ENCODE results near the gene IQSEC1.

Gene IQSEC1

DNA sequence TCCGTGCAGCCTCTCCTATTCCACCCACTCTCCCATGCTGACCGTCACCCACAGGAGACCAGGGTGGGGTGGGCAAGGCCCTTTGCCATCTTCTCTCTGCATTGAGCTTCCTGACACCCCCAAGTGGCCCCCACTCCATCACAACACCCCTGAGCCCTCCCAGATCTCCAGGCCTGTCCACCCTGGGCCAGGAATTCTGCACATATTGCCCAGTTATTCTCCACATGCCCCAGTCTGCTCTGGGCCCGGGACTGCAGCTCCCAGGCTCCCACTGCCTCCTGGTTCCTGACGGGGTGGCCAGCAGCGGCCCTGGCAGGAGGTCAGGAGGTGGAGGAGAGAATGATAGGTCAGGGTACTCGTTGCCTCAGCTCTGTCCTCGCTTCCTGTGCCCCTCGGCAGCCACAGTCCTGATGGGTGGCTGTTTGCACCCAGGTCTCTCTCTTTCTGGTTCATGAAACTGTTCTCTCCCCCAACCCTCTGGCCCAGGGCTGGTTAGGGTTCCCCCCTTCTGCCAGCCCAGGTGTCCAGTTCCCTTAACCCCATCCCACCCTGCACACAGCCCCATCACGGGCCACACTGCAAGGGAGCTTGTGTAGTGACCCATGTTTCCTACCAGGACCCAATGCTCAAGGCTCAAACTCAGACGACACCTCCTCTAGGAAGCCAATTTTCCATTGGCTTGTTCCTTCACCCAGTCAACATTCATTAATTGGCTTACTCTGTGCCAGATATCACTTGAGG is 47.3 kb downstream of the IQSEC1 start:
- no peak for FAIRE-seq

DNA sequence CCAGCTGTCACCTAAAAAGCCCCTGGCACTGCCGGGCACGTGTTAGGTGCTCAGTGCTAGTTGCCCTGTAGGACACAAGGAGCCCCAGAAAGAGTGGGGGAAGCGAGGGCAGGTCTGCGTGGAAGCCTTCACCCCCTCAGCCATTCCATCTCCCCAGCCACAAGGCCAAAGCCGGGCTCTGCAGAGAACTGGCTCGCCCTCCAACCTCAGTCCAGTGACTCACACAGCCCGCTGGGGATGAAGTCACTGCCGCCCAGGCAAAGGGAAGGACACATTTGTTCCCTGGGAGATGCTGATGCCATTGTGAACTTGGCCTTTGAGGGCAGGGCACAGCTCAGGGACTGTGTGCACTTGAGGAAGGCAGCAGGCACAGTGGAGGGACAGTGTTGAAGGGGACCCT is 48.1 kb downstream of the IQSEC1 start:
- FAIRE-seq, result no peak

DNA sequence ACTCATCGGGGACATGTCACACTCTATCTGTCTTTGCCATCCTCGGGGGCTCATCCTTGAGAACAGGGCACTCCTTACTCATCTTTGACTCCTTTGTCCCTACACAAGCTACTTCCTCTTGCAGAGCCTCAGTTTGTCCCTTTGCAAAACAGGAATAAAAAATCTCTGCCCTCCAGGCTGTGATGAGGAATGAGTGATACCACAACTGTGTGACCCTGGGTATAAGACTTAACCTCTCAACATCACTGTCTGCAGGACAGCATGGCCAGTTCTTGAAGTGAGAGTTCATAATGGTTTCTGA is 48.5 kb downstream of the IQSEC1 start:
- FAIRE-seq, result no peak

DNA sequence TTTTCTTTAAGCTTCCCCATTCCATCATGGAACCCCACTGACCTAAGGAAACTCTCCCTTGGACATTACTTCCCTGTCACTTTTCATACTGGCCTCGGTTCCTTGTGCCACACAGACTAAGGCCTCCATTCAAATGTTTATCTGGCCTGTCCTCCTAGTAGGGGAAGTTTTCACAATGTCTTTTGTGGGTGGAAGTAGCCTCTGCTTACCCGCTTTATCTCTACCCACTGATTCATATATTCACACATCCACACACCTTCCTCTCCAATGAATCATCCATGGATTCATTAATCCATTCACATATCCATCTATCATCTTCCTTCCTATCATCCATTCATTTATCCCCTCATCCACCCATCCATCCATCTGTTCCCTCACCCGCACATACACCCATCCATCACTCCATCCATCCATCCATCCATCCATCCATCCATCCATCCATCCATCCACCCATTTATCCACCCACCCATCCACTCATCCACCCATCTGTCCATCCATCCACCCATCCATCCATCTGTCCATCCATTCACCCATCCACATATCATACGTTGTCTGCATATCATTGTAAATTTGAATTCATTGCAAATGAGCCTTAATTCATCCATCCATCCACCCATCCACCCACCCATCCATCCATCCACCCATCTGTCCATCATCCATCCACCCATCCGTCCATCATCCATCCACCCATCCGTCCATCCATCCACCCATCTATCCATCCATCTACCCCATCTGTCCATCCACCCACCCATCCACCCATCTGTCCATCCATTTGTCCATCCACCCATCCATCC is 49.1 kb downstream of the IQSEC1 start:
- FAIRE-seq, result no peak

DNA sequence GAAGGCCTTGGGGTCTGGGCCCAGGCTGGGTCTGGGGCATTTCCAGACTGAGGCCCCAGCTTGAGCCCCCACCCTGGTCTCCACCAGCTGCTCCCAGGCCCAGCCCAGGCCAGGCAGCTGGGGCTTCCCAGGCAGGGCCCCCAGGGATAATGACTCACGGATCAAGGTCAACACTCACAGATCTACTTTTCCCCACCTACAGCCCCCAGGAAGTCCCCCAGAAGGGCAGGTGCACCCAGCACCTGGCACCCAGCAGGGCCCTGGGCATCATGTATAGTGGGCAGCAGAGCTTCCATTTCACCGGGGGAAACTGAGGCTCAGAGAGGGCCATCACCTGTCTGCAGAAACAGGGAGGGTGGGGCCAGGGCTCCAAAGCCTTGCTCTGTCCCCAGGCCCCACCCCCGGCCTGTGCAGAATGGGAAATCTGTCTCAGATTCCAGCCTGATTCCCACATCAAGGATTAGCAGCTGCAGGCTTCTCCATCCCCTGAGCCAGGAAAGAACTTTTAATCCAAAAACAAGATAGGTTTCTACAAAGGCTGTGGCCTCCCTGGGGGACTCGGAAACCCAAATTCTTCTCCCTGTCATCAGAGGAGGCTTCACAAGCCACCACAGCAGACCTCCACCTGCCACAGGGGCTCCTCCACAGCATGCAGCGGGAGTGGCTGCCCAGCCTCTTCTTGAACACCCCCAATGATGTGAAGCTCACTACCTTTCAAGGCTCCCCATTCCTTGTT is 49.8 kb downstream of the IQSEC1 start:
- FAIRE-seq, result no peak

DNA sequence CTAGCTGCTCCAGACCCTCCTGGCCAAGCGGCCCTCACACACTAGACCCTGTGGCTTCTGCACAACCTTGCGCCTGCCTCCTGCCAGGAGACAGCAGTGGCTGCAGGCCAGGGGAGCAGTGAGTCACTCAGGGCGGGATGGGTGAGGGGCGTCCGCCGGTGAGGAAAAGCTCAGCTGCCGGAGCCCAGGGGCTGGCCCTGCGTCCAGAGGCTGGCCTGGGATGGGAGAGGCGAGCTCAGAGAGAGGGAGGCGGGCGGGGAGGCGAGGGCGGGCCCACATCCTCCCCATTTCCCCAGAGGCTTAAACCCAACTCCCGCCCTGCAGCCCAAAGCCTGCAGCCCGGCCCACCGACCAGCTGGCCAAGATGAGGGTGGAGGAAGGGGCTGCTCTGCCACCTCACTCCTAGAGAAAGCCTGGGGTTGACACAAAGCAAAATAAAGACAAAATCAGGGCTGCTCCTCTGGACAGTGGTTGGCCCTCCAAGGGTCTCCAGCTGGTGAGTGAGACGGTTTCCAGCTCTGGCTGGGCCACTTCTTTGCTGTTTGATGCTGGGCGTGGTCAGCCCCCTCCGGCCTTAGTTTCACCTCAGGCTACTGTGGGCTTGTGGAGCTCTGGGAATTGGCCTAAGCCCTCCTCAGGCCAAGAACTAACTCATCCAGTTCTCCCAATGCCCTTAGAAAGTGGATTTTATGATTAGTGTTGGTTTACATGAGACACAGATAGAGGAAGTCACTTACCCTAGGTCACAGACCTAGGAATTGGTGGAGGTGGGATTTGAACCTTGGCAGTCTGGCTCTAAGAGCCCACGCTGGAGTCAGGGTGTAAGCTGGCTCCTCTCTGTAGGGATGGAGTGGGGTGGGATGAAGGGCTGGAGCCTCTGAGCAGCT is 50.6 kb downstream of the IQSEC1 start:
- FAIRE-seq, result no peak

DNA sequence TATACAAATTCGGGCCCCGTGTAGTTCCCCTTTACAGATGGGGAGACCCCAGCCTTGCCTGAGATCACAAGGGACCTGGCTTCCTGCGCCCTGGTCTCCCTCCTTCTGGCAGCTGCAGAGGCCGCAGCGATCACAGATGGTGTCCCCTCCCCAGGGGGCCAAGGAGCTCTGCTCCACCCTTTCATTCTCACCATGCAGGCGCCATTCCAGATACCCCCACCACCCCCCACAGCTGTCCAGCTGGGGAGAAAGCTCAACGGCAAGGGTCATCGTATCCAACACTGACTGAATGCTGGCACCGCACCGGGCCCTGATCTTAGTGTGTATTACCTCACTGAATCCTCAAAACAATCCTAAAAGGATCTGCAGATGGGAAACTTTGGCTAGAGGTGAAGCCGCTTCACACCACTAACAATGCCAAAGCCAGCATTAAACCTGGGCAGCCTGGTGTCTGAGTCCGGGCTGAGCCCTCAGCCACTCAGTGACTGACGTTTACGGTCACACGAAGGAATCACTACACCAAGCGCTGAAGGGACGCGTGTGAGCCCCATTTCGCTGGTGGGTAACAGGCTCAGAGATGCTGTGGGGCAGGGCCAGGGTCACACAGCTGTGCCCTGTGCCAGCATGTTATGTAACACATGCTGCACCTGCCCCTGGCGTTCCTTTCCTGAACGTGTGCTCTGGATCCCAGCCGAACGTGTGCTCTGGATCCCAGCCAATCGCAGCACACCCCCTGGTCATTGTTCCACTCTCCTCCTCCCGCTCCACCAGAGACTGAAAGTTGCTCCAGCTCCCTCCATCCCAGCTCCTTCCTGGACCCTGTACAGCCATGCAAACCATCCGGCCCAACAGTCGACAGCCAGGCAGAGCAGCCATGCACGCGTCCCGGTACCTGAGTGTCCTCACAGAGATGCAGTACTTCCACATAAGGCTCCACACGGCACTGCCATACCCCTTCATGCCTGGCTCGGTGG is 51.8 kb downstream of the IQSEC1 start:
- FAIRE-seq, result no peak

DNA sequence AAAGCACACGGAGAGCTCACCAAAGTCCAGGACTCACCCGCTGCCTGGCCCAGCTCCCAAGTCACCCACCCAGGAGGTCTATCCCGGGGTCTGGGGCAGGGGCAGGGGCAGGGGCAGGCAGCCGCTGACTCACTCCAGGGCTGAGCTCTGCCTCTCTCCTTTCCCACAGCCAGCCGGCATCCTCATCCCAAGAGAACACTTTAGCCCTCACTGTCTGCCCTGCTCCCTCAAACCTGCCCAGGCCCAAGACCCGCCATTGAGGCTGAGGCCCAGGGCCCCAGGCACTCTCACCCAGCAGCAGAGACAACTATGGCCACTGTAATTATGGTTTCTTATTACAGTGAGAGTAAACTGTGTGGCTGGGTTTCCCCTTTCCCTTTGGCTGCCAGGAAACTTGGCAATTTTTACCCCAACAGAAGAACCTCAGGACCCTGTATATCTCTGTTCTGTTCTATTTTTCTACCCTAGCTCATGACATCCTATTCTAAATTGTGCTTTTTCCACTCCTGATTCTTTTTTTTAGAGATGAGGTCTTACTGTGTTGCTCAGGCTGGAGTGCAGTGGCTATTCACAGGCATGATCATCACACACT is 53.0 kb downstream of the IQSEC1 start:
- FAIRE-seq, result no peak

DNA sequence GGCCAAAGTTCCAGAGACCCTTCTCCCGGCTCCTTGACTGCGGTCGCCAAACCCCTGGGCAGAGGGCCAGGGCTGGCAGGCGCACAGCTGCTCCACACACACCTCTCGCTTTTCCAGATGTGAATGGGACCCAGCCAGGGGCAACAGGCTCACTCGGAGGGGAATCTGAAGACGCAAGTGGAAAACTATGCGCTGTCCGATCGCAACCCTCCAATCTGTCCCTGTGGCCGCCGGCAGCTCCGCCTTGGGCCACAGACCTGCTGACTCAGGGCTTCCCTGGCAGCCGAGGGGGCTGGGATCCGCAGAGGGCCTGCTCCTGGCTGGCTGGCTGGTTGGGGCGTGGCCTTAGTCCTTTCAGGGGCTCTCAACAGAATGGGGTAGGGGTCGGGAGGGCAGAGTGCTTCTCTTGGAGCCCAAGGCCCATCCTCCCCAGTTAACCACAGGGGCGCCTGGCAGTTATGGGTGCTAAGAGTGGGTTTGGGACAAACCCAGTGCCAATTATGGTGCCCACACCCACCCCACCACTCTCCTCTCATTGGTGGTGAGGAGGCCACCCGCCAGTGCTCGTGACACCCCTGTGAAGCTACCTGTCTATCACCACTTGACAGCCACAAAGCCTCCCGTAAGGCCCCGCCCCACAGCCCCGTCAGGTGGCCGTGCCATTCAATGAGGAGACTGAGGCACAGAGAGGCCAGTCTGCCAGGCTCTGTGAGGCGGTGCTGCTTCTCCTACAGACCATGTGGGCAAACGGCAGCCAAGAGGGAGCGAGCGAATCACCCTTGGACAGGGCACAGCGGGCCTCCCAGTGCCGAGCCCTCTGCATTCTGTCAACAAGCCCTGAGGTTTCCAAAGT is 53.8 kb downstream of the IQSEC1 start:
- no peak for FAIRE-seq

DNA sequence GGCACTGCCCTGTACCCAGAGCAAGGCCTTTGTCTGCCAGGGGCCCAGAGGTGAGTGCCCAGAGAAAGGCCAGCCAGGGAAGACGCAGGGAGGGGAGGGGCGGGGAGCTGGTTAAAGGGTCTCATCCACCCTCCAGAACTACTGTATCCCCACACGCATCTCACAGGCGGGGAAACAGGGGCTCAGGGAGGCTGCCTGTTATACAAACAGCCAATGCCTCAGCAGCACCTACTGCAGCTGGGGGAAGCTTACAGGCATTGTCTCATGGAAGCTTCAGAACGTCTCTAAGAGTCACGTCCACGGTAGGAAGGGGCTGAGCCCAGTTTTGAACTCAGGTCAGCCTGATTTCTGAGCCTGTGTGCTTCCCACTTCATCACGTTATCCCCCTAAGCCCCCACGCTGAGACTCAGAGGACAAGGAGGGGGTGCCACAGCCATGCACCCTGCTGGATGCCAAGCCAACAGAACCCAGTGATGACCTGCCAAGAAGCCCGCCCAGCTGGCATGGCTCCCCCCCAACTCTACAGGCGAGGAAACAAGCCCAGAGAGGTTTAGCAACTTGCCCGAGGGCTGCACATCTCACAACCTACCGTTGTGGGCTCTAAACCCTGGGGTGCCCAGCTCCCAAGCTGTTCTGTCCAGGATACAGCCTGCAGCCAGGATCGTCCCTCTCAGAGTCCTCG is 54.5 kb downstream of the IQSEC1 start:
- no peak for FAIRE-seq

DNA sequence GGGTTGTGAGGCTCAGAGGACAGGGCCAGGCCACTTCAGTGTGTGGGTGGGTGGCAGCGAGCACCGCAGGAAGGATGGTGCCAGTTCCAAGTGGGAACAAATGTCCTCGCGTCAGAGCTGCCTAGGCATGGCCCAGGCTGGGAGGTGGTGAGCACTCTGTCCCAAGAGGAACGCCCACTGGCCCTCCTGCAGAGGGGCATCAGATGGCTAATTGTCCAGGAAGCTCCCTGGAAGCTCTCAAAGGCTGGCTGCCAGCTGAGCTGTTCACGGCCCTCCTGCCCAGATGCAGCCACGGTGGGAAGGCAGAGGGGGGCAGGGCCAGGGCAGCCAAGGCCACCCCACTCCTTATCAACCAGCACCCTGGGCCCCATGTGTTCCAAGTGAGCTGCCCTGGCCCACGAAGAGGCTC is 55.2 kb downstream of the IQSEC1 start:
- FAIRE-seq, result no peak

DNA sequence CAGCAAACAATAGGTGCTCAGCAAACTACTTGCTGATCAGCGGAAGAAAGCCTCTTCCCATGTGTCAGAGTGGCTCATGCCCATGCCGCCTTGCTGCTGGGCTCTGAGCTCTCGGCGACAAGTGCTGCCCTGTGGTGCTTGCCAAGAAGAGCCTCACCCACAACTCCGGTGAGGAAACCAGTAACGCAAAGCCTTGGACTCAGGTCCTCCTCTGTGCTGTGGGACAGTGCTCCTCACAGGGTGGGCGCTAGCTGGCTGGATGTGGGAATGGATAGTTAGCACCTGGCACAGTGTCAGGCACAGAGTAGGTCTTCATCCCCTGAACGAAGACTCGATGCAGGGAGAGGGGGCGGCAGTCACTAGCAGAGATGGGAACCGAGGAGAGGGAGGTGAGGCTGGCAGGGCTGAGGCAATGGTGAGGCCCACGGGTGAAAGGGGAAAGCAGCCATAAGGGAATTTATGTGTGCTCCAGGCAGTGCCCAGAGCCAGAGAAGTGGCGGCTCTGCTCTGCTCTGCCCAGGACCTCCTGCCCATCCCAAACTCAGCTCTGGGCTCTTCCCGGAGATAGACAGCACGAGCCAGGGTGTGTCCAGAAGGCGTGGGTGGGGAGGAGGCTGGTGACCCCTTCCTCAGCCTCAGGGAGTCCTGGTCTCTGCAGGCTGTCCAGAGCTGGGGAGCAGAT is 55.7 kb downstream of the IQSEC1 start:
- FAIRE-seq, result no peak

DNA sequence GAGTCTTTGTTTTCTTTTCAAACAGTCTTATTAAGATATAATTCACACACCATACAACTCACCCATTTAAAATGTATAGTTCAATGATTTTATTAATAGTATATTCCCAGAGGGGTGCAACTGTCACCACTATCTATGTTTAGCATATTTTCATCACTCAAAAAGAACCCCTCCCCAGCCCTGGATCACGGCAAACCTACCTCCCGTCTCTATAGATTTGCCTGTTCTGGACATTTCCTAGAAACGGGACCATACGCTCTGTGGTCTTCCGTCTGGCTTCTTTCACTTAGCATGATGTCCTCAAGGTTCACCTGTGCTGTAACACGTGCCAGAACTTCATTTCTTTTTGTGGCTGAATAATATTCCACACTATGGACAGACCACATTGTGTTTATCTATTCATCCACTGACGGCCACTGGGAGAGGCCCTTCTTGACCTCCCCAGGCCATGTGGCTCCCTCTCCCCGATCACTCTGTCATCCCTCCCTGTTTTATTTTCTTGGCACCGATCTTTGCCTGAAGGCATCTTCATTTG is 56.4 kb downstream of the IQSEC1 start:
- no peak for FAIRE-seq

DNA sequence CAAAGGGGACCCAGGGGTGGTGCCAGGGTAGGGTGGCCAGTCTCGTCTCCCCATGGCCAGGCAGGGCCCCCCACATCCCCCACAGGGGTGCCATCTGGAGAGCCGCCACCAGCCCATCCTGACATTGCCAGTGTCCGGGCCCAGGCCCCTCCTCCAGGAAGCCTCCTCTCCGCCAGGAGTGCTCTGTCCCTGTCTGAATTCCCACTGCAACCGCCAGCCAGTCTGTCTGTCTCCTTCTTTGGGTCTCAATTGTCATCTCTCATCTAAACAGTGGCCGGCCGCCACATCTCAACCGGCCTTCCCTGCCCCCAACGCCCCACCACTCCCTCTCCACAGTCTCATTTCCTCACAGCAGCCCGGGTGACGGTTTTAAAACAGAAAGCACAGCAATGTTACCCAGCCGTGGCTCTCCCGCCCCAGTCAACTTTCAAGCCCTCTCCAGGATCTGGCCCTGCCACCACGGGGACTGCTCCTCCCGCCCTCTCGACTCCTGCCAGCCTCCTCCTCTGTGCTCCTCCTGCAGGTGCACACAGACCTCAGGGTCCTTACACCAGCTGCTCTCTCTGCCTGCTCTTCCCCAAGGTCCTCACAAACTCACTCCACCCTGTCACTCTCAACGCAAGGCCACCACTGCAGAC is 57.0 kb downstream of the IQSEC1 start:
- FAIRE-seq, result no peak

DNA sequence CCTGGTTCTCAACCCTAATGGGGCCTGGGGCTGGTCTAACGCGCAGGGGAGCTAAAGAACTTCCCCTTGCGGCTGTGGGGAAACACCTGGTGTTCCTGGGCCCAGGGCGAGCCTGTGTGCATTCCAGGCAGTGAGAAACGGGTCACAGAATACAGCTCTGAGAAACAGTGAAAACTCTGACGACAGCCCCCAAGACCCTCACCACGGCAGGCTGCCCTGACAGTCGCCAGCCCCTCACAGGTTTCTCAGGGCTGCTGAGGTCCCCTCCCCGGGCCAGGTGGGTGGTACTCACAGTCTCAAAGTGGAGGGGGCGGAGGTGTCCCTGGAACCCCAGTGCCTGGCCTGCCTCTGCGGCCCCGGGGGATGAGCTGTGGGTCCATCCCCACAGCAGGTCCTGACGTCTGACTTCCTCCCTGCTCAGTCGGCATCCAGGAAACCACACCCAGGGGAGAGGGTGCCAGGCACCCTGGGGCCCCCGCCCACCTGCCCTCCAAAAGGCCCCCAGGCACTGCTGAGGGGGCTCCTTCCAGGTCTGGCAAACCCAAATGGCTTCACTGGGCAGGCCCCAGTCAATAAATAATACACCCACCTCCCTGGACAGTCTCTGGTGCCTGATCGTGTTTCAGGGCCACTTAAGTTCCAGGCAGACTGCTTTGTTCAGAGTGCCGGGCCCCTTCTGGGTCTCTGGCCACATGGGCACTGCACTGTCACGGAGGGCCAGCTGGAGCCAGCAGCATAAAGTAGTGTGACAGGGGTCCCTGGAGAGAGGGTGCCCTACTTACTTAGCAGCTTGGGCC is 57.7 kb downstream of the IQSEC1 start:
- FAIRE-seq, result no peak

DNA sequence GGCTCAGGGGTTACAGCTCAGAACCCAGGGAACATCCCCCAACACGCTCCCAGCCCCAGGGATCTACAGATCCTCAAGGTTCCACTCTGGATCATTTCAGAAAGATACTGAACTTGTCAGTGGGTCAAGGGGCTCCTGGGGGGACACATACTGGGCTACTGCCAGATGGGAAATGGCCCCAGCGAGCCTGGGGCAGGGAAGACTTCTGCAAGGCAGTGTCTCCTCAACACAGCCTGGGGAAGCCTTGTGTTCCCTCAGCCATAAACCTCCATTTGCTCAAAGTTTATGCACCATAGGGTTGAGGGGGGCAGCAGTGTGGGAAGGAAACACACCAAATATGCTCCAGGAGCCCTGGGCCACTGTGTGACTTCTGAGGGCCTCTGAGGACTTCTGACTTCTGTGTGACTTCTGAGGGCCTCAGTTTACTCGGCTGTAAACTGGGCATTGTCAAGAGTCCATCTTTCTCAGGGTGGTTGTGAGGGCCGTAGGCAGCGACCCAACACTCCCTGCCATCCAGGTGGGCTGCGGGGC is 58.4 kb downstream of the IQSEC1 start:
- FAIRE-seq, result no peak

Measured in G401.6 (cell line).